ENCODE measurements around the gene SORL1-AS1.

SORL1-AS1 gene

DNA sequence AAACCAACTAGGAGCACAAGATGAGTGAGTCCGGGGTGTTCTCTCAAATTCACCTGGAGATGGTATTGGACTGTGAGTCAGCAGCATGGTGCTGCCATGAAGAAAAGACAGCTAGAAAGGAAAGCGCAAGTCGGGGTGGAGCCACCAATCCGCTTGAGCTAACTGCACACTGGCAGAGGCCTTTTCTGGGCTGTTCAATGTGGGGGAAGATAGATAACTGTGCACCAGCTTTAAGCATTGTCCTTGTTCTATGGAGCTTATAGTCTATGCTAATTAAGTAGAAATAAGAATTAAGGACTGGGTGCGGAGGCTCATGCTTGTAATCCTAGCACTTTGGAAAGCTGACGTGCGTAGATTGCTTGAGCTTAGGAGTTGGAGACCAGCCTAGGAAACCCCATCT is 21.9 kb upstream of the SORL1-AS1 start:
- Histone ChIP-seq H3K9me3 (ENCODE audit: control insufficient read depth, low read length) (no peaks in the 10 kb centered on the region), H3K4me3 (ENCODE audit: extremely low read depth, insufficient read depth, low read length, poor library complexity, severe bottlenecking) (no peak overlapping the region), H3K27ac (ENCODE audit: low read depth, low read length, severe bottlenecking) (no peak overlapping the region), H3K4me1 (ENCODE audit: control insufficient read depth, insufficient read depth, low read length, poor library complexity, severe bottlenecking) (peaks cover 15% of the 10 kb centered on the region), H3K36me3 (ENCODE audit: control insufficient read depth, insufficient read depth, low read length) (peaks cover 25% of the 10 kb centered on the region)
- WGBS, 2 experiments (ENCODE audit: insufficient coverage in 2 of 2) = 93 to 95% methylated on average over 7 of the region's 7 CpGs

DNA sequence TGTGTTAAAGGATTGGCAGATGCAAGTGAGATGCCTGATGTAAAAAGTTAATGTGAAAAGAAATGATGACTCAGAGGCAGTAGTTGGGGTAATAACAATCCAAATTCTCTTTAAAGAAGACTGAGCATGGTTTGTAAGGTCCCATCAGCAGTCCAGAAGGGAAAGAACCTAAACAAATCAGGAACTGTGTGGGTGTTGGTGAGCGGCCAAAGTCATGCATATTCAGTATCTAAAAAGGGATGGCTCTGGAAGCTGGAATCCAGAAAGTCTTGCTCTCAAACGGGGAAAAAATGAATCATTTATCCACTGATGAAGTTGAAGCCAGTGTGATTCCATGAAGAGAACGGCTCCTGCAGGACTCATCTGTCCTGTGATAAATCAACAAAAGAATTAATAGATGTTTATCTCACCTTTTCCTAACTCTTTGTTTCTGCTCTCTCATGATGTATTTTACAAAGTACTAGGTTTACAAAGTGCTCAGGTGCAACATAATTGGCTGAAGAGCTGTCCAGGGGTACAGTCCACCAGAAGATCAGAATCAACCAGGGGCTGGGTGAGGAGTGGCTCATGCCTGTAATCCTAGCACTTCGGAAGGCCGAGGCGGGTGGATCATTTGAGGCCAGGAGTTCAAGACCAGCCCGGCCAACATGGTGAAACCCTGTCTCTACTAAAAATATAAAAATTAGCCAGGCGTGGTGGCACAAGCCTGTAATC is 20.5 kb upstream of the SORL1-AS1 start:
- H3K4me1 ChIP-seq (ENCODE audit: control insufficient read depth, insufficient read depth, low read length, poor library complexity, severe bottlenecking) = peaks cover 5% of the 10 kb centered on the region
- H3K36me3 ChIP-seq (ENCODE audit: control insufficient read depth, insufficient read depth, low read length) = peaks cover 18% of the 10 kb centered on the region
- 75 to 90% methylated on average over 4 to 5 of the region's 8 CpGs for WGBS, 2 experiments (ENCODE audit: insufficient coverage in 2 of 2)
- H3K4me3 ChIP-seq (ENCODE audit: extremely low read depth, insufficient read depth, low read length, poor library complexity, severe bottlenecking) = no peak overlapping the region
- H3K27ac ChIP-seq (ENCODE audit: low read depth, low read length, severe bottlenecking) = no peak overlapping the region
- no peaks in the 10 kb centered on the region for H3K9me3 ChIP-seq (ENCODE audit: control insufficient read depth, low read length)

DNA sequence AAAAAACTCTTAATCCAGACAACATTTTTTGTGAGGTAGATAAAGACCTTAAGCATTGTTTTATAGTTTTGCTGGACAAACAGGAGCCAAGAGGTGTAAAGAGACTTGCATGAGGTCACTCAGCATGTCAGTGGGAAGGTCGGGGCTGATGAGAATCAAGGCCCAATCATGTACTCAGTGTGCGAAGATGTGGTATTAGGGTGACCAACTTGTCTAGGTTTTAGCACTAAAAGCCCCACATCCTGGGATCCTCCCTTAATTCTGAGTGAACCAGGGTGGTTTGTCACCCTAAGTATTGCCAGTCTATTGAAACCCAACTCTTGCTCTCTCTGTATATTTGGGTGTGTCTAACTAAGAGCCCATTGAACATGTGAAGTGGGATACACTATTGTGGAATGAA is 19.5 kb upstream of the SORL1-AS1 start:
- WGBS, 2 experiments (ENCODE audit: insufficient coverage in 2 of 2) = 93 to 100% methylated on average over 2 of the region's 2 CpGs
- no peaks in the 10 kb centered on the region for H3K9me3 ChIP-seq (ENCODE audit: control insufficient read depth, low read length)
- peaks cover 14% of the 10 kb centered on the region for H3K4me1 ChIP-seq (ENCODE audit: control insufficient read depth, insufficient read depth, low read length, poor library complexity, severe bottlenecking)
- H3K27ac ChIP-seq (ENCODE audit: low read depth, low read length, severe bottlenecking) = no peak overlapping the region
- no peak overlapping the region for H3K4me3 ChIP-seq (ENCODE audit: extremely low read depth, insufficient read depth, low read length, poor library complexity, severe bottlenecking)
- peaks cover 13% of the 10 kb centered on the region for H3K36me3 ChIP-seq (ENCODE audit: control insufficient read depth, insufficient read depth, low read length)

DNA sequence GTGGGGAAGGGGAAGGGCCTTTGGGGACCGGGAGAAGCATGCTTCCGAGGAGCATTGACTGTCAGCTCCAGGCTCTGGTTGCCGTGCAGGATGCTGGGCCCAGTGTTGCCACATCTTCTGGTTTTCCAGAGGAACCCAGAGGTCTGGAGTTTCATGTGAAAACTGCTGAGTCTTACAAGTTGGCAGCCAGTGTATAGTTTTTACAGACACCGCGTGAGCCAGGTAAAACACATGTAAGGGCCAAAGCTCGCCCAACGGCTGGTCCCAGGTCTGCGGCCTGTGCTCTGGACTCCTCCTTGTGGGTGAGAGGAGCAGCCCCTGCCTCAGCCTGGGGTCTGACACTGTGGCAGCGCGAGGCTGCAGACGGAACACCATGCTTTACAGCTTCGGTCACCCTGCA is 18.4 kb upstream of the SORL1-AS1 start:
- Histone ChIP-seq H3K36me3 (ENCODE audit: control insufficient read depth, insufficient read depth, low read length) (peaks cover 13% of the 10 kb centered on the region), H3K9me3 (ENCODE audit: control insufficient read depth, low read length) (no peaks in the 10 kb centered on the region), H3K27ac (ENCODE audit: low read depth, low read length, severe bottlenecking) (no peak overlapping the region), H3K4me3 (ENCODE audit: extremely low read depth, insufficient read depth, low read length, poor library complexity, severe bottlenecking) (no peak overlapping the region), H3K4me1 (ENCODE audit: control insufficient read depth, insufficient read depth, low read length, poor library complexity, severe bottlenecking) (peaks cover 24% of the 10 kb centered on the region)
- WGBS, 2 experiments (ENCODE audit: insufficient coverage in 2 of 2) = 91 to 92% methylated on average over 8 to 12 of the region's 12 CpGs

DNA sequence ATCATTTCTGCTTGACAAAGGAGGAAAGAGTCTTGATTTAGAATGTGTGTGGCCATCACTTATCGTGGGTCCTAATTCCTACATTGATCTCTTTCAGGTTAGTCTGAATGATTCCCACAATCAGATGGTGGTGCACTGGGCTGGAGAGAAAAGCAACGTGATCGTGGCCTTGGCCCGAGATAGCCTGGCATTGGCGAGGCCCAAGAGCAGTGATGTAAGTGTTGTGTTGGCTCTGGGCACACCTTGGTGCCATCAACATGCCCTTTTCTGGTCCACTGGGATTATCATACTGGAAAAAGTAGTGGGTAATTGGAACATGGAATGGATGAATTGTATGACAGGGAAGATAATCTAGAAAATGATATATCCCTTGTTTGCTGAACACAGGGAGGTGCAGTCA is 17.1 kb upstream of the SORL1-AS1 start:
- H3K9me3 ChIP-seq (ENCODE audit: control insufficient read depth, low read length) = no peaks in the 10 kb centered on the region
- H3K4me1 ChIP-seq (ENCODE audit: control insufficient read depth, insufficient read depth, low read length, poor library complexity, severe bottlenecking) = peaks cover 32% of the 10 kb centered on the region
- no peak overlapping the region for H3K4me3 ChIP-seq (ENCODE audit: extremely low read depth, insufficient read depth, low read length, poor library complexity, severe bottlenecking)
- H3K36me3 ChIP-seq (ENCODE audit: control insufficient read depth, insufficient read depth, low read length) = peaks cover 13% of the 10 kb centered on the region
- H3K27ac ChIP-seq (ENCODE audit: low read depth, low read length, severe bottlenecking) = no peak overlapping the region
- 92 to 100% methylated on average over 2 to 5 of the region's 5 CpGs for WGBS, 2 experiments (ENCODE audit: insufficient coverage in 2 of 2)

DNA sequence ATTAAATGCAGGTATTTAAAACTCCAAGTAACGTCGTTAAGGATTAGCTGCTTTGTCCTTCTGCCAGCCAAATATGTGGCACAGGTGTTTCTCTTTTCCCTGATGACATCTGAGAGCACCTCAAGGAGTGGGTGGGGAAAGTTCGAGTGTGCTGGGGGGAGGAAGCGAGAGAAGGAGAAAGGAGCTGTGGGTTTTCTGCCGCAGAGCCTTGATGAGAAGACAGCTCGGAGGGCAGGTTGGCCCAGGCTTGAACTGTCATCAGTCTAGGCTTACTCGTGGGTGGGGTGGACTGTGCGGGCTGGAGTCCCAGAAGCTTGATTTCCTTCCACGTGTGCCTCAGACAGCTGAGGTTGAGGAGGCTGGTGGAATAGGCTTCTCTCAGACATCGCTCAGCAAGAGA is 15.2 kb upstream of the SORL1-AS1 start:
- Histone ChIP-seq H3K4me3 (ENCODE audit: extremely low read depth, insufficient read depth, low read length, poor library complexity, severe bottlenecking) (no peak overlapping the region), H3K9me3 (ENCODE audit: control insufficient read depth, low read length) (no peaks in the 10 kb centered on the region), H3K36me3 (ENCODE audit: control insufficient read depth, insufficient read depth, low read length) (peaks cover 13% of the 10 kb centered on the region), H3K27ac (ENCODE audit: low read depth, low read length, severe bottlenecking) (no peak overlapping the region), H3K4me1 (ENCODE audit: control insufficient read depth, insufficient read depth, low read length, poor library complexity, severe bottlenecking) (peaks cover 44% of the 10 kb centered on the region)
- WGBS, 2 experiments (ENCODE audit: insufficient coverage in 2 of 2) = 75 to 81% methylated on average over 5 to 10 of the region's 10 CpGs

DNA sequence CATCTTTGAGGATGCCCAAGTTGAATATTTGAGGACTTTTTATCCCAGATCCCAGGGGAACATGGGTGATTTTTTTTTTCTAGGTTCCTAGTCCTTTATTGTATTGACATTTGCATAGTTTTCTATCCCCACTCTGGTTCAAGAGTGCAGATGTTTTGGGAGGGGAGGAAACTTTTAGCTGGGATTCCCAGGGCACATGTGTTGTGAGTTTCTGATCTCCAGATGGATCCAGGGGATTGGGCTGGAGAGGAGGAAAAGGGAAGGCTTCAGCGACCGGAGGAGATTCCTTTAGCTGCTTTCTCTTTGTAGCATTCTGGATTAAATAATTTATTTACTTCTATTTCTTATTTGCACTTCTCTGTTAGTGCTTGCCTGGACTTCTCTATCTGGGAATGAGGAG is 14.7 kb upstream of the SORL1-AS1 start:
- Histone ChIP-seq H3K36me3 (ENCODE audit: control insufficient read depth, insufficient read depth, low read length) (peaks cover 13% of the 10 kb centered on the region), H3K4me1 (ENCODE audit: control insufficient read depth, insufficient read depth, low read length, poor library complexity, severe bottlenecking) (peaks cover 49% of the 10 kb centered on the region), H3K9me3 (ENCODE audit: control insufficient read depth, low read length) (no peaks in the 10 kb centered on the region), H3K4me3 (ENCODE audit: extremely low read depth, insufficient read depth, low read length, poor library complexity, severe bottlenecking) (no peak overlapping the region), H3K27ac (ENCODE audit: low read depth, low read length, severe bottlenecking) (peak overlapping the region; percentile 94)
- no CpG with 5 or more reads among the region's 2 CpGs for WGBS, 2 experiments (ENCODE audit: insufficient coverage in 2 of 2)

DNA sequence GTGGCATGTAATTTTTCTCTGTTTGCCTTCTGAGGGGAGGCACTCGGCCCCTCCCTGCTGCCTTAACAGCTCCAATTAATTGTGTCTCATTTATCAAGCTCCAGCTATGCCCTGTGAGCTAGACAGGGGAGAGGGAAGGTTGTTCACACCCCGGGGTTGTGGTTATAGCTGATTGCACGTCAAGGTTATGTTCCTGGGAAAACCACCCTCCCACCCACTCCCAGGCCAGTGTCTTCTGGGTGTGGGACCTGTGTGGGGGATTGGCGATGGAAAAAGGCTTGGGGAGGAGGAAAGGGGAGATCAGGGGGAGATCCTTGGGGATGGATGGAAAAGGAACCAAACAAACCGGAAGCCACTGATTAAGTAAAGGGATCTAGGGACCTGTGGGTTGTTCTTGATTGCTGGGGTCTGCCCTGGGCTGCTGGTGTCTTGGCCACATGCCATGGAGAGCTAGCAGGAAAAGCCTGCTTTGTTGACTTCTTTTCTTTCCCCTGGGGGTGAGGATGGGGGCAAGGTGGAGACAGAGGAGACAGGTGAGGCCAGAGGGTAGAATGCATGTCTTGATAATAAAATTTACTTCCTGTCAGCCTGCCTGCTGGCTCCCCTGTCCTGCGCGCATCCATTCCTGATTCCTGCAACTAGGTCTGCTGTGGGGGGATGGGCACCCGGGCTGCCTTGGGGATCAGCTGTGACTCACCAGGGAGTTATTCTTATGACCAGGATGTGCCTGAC is 13.5 kb upstream of the SORL1-AS1 start:
- WGBS, 2 experiments (ENCODE audit: insufficient coverage in 2 of 2) = 23 to 28% methylated on average over 4 to 5 of the region's 8 CpGs
- Histone ChIP-seq H3K4me3 (ENCODE audit: extremely low read depth, insufficient read depth, low read length, poor library complexity, severe bottlenecking) (peak overlapping the region; percentile 5), H3K4me1 (ENCODE audit: control insufficient read depth, insufficient read depth, low read length, poor library complexity, severe bottlenecking) (peaks cover 50% of the 10 kb centered on the region), H3K27ac (ENCODE audit: low read depth, low read length, severe bottlenecking) (peak overlapping the region; percentile 94), H3K36me3 (ENCODE audit: control insufficient read depth, insufficient read depth, low read length) (peaks cover 12% of the 10 kb centered on the region), H3K9me3 (ENCODE audit: control insufficient read depth, low read length) (no peaks in the 10 kb centered on the region)

DNA sequence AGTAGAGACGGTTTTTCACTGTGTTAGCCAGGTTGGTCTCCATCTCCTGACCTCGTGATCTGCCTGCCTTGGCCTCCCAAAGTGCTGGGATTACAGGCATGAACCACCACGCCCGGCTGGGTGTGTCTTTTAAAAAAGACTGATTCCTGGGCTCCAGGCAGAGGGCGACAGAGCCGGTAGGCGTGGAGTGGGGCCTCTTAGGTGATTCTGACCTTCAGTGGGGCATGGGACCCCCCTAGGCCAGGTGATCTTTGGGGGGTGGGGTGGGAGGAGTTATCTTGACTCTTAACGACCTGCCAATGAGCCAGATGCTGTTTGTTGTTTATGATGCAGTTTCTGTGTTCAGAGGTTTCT is 12.9 kb upstream of the SORL1-AS1 start:
- Histone ChIP-seq H3K9me3 (ENCODE audit: control insufficient read depth, low read length) (no peaks in the 10 kb centered on the region), H3K27ac (ENCODE audit: low read depth, low read length, severe bottlenecking) (peak overlapping the region; percentile 94), H3K36me3 (ENCODE audit: control insufficient read depth, insufficient read depth, low read length) (peaks cover 7% of the 10 kb centered on the region), H3K4me3 (ENCODE audit: extremely low read depth, insufficient read depth, low read length, poor library complexity, severe bottlenecking) (no peak overlapping the region), H3K4me1 (ENCODE audit: control insufficient read depth, insufficient read depth, low read length, poor library complexity, severe bottlenecking) (peaks cover 50% of the 10 kb centered on the region)
- WGBS, 2 experiments (ENCODE audit: insufficient coverage in 2 of 2) = 64 to 84% methylated on average over 7 to 8 of the region's 8 CpGs

DNA sequence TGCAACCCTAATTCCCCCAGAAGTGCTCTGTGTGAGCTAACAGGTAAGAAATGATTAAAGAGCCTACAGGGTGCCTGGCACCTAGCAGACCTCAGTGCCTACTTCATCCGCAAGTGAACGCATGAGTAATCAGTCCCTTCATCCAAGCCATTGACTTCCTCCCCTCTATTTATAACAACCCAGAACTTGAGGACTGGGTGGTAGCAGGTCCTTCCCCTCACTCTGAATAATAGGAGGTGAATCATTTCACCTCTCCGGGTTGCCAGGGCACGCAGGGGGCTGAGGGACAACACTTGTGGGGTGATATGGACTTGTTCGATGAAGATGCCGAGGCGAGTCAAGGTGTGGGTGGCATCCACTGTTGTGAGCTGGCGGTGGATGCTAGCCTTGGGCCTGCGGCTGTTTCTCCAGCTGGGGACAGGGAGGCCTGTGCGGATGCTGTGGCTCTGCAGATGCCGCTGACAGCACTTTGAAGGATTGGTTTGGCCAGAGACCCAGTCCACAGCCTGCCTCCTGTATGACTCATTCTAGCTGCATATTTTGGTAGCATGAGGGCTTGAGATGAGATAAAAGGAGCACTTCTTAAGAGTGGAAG is 11.7 kb upstream of the SORL1-AS1 start:
- peaks cover 51% of the 10 kb centered on the region for H3K4me1 ChIP-seq (ENCODE audit: control insufficient read depth, insufficient read depth, low read length, poor library complexity, severe bottlenecking)
- no peak overlapping the region for H3K4me3 ChIP-seq (ENCODE audit: extremely low read depth, insufficient read depth, low read length, poor library complexity, severe bottlenecking)
- WGBS, 2 experiments (ENCODE audit: insufficient coverage in 2 of 2) = 58 to 66% methylated on average over 3 to 10 of the region's 11 CpGs
- peak overlapping the region; percentile 85 for H3K27ac ChIP-seq (ENCODE audit: low read depth, low read length, severe bottlenecking)
- H3K9me3 ChIP-seq (ENCODE audit: control insufficient read depth, low read length) = no peaks in the 10 kb centered on the region
- no peaks in the 10 kb centered on the region for H3K36me3 ChIP-seq (ENCODE audit: control insufficient read depth, insufficient read depth, low read length)

Data from mesodermal cell (in vitro differentiated cells).